ENCODE results near the gene KCNMA1.
"Not testable (repeated sequence)": the region's sequence is repeated elsewhere in the genome, so short reads cannot be mapped to it uniquely, and the experiment has no call there.

KCNMA1 gene

DNA sequence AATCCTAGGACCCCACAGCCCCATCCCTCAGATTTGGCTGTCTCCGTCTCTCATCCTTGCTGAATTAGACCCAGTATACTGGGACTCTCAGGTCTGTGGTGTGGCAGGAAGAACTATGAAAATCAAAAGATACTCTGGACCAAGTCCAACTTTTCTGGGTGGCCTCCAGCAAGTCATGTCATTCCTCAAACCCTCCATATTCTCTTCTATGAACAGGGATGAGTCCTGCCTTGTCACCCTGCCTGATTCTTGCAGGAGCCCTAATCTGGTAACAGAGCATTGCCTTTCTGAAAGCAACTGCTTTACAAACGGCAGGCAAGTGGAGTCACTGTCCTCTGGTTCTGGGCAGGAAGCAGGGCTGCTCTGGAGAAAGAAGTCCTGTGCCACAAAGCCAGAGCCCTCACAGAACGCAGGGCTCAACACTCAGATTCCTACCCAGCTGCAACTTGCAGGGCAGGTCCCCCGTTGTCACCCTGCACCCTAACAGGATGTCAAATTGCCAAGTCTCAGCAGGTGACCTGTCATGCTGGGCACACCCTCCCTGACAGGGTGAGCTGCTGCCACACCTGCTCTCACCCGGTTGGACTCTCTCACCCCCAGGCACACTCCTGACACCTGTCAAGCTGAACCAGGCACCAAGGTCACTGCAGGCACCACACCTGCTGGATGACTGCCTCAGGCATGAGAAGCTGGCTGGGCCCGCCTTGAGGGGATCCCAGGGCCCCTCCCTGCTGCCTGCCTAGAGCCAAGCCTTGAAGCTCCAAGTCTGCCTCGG lies 227.7 kb downstream of the KCNMA1 start:
- peak; percentile 70 for DNase-seq

GRCh38 chr10:77408259-77408658 lies 229.3 kb downstream of the KCNMA1 start:
- no peak for DNase-seq

DNA sequence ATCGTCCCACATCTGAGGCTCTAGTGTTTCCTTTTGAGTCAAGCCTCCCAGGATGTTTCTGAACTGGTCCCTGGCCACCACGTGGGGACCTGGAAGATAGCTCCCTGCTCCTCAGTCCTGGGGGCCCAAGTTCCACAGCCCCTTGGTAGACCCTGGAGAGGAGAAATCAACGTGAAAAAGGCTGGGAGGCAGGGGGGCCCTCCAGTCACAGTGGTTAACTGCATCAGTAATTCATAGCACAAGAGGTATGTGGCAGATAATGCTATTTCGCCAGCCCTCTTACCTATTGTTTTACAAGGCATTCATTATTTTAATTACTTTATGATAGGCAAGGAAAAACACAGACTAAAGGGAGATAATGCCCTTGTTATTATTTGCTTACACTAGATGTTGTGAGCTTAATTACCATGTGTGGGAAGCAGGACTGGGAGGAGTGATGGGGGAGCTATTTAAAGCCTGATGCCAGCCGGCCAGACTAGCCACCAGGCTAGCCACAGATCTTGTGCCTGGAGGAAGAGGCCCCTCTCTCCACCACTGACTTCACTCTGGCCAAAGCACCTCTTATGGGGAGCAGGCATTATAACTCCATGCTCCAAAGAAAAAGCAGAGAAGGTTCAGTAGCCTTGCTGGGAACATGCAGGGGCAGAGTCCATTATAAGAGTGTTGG lies 230.7 kb downstream of the KCNMA1 start:
- DNase-seq, result no peak

DNA sequence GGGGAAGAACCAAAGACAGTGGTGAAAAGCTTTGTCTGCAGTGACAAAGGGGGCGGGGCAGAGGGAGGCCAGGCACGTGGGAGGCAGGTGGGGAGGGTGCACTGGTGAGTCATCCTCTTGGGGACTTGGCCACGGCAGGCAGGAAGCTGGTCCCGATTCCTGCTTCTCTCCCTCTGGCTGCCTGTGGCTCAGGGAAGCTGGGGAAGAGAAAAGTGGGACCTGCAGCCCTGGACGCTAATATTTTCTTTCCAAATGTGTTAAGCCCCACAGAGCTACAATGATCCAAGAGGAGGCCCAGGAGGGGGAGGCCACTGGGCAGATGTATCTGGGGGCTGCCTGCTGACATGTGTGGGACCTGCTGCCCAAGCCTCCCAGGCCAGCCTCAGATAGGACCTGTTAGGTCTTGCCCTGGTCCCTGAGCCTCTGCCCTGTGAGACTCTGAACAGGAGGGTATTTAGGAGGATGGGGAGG lies 231.8 kb downstream of the KCNMA1 start:
- peak; percentile 66 for DNase-seq

- DNase-seq, result no peak
Observed at GRCh38 chr10:77404810-77405209, 232.8 kb downstream of the KCNMA1 start.

- no peak for DNase-seq
Observed at GRCh38 chr10:77403761-77404160, 233.8 kb downstream of the KCNMA1 start.

GRCh38 chr10:77401683-77402082 lies 235.9 kb downstream of the KCNMA1 start:
- DNase-seq, result peak; percentile 29

DNA sequence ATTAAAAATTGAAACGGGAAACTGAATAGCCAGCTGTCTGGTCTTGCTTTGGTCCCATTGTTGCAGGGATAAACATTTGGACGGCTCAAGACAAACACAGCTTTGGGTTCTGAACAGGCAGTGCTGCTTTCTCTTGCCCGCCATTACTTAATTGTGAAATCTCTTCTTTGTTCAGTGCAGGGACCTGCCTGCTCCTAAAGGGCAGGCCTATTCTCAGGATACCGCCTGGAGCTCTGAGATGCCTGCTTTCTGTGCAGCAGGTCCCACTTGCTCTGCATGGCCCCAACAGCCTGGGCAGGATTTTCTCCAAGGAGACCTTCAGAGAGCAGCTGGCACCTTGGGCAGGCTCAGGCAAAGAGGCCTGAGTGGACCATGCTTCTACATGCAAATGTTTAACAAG lies 237.6 kb downstream of the KCNMA1 start:
- peak; percentile 27 for DNase-seq

GRCh38 chr10:77398986-77399755 lies 238.4 kb downstream of the KCNMA1 start:
- DNase-seq, result peak; percentile 50

DNA sequence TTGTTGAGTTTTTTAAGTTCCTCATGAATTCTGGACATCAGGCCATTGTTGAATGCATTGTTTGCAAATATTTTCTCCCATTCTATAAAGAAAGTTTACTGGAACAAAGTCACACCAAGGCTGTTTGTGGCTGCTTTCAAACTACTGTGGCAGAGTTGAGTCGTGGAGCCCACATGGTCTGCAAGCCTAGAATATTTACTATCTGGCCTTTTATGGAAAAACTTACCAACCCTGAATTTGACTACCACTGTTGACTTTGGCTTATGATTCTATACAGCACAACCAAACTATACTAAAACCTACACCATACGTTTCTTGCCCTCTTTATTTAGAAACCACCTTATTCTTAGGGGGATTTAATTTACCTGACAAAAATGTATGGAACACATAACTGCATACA lies 239.1 kb downstream of the KCNMA1 start:
- DNase-seq, result no peak

- no peak for DNase-seq
Observed at GRCh38 chr10:77397103-77397502, 240.5 kb downstream of the KCNMA1 start.

DNA sequence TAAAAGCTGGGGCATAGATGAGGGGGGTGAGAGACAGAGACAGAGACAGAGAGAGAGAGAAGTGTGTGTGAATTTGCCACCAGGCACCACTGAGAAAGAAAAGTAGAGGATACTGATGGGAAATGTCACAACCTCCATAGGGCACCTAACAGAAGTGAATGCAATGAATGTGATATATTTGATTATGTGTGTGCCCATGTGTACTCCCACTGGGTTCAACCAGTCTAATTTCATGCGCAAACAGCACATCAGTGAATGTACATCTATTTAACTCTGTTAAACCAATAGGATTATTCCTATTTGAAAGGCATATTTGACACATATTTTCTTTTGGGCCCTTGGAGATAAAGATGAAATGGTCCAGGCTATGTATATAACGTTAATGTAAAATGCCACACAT lies 241.3 kb downstream of the KCNMA1 start:
- DNase-seq, result no peak

DNA sequence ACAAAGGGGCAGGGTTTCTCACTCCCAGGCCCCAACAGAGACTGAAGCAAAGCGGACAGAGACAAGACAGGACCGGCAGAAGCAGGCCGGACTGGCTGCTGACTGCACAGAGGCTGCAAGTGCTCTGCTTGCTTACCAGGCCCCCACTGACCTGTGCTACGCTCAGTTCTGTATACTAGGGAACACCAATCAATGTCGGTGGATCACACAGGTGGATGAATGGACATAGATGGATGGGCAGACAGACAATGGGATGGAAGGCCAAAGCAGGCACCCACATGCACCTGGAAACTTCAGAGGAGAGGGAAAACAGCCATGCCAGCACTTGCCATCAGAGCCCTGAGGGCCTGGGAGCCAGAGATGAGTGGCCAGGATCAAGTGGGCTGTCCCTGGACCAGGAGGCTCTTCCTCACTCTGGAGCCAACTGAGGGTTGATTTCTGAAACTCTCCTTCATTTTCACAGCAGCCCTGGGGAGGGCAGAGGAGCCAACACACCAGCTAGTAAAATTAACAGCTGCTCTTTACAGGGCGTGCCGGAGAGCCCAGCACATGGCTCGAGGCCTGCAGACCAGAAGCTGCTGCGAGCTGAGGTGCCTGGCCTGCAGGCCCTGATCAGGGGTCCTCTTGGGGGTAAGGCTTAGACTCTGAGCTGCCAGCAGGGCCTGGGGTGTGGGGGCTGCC lies 243.6 kb downstream of the KCNMA1 start:
- DNase-seq, result no peak

DNA sequence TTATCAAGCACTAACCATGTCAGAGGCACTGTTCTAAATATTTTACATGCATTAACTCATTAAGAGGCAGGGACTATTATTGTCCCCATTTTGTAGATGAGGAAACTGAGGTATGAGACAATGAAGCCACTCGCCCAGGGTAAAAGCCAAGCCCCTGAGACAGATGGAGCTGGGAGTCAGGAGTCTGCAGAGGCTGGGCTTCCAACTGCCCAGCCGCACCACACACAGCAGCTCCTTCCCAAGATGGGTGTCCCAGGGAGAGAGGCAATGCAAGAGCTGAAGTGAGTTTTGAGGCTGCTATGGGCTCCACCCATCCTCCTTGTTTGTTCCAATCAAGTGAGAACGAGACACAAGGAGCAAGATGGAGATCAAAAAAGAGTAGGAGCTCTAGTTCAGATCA lies 244.2 kb downstream of the KCNMA1 start:
- no peak for DNase-seq

DNA sequence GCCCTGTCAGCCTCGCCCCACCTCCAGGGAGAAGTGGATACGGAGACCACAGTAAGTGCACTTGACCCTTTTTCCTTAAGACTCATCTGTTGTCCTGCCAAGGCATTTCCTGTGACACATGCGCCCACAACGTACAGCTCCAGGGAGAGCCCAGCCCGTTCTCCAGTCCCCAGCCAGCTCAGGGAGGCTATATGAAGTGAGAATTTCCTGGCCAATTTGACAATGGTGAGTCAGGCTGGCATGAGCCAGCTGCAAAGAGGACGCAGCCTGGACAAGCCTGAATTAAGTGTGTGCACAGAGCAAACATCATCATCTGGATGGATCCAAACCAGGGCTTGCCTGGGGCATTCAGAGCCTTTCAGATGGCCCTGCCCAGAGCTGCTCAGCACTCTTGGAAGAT lies 244.8 kb downstream of the KCNMA1 start:
- peak; percentile 81 for DNase-seq

DNA sequence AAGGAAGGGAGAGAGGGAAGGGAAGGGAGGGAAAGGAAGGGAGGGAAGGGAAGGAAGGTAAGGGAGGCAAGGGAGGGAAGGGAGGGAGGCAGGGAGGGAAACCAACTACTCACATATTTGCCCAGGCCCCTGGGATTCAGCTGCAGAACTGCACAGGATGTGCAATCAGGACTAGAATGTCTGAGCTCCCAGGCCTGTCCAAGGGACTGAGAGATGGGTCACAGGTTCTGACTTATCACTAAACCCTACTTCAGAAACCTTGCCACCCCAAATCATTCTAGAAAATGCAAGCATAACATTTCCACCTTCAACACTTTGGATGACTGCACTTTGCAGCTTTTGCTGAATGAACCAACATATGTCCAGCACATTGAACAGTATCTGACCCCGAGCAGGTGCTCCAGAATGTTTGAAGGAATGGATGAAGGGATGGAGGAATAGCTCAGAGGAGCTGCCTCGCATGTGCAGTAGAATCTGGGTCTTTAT lies 245.3 kb downstream of the KCNMA1 start:
- no peak for DNase-seq

DNA sequence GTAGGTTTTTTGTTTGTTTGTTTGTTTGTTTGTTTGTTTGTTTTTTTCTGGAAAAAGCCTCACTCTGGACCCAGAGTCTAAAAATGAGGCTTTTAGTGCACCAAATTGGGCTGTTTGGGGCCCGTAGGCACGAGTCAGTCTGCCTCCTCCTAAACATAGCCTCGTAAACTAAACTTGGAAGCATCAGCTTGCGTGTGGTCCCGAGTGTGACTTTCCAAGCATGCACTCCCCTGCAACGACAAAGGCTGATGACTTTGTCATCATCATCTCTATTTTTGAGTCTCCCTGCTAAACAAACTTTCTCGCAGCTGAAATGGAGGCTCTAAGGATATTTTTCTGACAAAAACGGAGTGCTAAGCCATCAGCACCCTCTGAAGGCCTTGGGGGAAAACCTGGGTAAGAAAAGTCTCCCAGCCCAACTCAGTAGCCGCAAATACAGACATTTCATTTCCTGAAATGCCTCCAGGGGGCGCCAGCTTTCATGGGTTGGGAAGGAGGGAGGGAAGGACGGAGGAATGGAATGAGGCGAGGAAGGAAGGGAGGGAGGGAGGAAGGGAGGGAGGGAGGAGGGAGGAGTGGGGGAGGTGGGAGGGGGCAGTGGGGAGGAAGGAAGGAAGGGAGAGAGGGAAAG lies 245.9 kb downstream of the KCNMA1 start:
- peak; percentile 45 for DNase-seq

GRCh38 chr10:77390481-77390891 lies 247.1 kb downstream of the KCNMA1 start:
- no peak for DNase-seq

- DNase-seq, result no peak
Observed at GRCh38 chr10:77388571-77389100, 249.0 kb downstream of the KCNMA1 start.

- not testable (repeated sequence) for DNase-seq
Observed at GRCh38 chr10:77387701-77388100, 249.9 kb downstream of the KCNMA1 start.

DNA sequence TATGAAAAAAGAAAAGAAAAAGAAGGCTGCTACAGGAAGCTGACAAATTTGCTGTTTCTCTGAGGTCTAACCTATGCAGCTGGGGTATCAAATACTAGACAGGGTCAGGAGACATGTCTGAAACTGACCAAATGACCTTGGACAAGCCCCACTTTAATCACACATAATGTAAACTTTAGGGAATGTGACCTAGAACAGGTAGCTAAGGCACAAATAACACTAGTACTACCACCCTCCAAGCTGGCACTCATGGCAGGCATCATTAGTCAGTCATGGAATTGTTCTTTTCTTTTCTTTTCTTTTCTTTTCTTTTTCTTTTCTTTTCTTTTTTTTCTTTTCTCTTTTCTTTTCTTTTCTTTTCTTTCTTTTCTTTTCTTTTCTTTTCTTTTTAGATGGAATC lies 250.4 kb downstream of the KCNMA1 start:
- DNase-seq, result no peak

- no peak for DNase-seq
Observed at GRCh38 chr10:77386838-77387237, 250.8 kb downstream of the KCNMA1 start.
